Measurements from ENCODE around the gene C20orf204. TPM values are rescaled to one million over a fixed set of nuclear protein-coding genes. Genes with fewer than 3 reads are reported as not detected.

The C20orf204 gene
- total and polyA plus RNA-seq, 10 of the 15 experiments (the other 5 are each of a cell fraction or from before 2014, with no cell fraction given), result 0.24 to 56.0 (median 12.4) TPM

GRCh38 chr20:64074963-64075362 lies 39.0 kb downstream of the C20orf204 start (continued):
- TF ChIP-seq MYC (IDR thresholded peaks at IDR 0.05; ENCODE audit: insufficient read depth, insufficient read length, insufficient replicate concordance, low read length, severe bottlenecking) (no peak), MLLT1 (IDR thresholded peaks at IDR 0.05) (peak; percentile 45; the same call in 1 of the 2 replicates), GATAD2B (conservative IDR thresholded peaks at IDR 0.05; ENCODE audit: low read depth) (peak; percentile 64; the same call in 1 of the 2 replicates), TCF12 (IDR thresholded peaks at IDR 0.05; ENCODE audit: low read depth, low read length) (no peak), TAF1 (IDR thresholded peaks at IDR 0.05; ENCODE audit: borderline replicate concordance, low read depth, low read length) (no peak), NFYB (IDR thresholded peaks at IDR 0.05; ENCODE audit: insufficient read depth, low read depth, low read length) (no peak)

- H4K20me1 ChIP-seq (ENCODE audit: control insufficient read depth, insufficient read depth), result no peaks in the 10 kb centered on the region
- intact Hi-C loops (cut with micrococcal nuclease; ENCODE audit: unreplicated experiment), result no loop called here
- in situ Hi-C loops (cut with MboI), result no loop called here
- no peak overlapping the region for H3K27ac ChIP-seq (ENCODE audit: control insufficient read depth, insufficient read depth)
- no peak overlapping the region for H2AFZ ChIP-seq (ENCODE audit: control insufficient read depth, low read depth, low read length)
- BruUV-seq (replicated peaks), result TSS peak; percentile 26
- H3K4me2 ChIP-seq (ENCODE audit: control insufficient read depth, insufficient read depth), result no peak overlapping the region
- RAD21 ChIA-PET (ENCODE audit: unreplicated experiment), result interaction anchor here (0.6 to 1.8 kb wide), 3 partner anchors 26 to 63 kb away, joined by 4 to 5 read pairs (median 4); no protein-coding TSS in a partner anchor
- DNase-seq (ENCODE audit: low read depth, low spot score), result no peak
- WGBS (ENCODE audit: insufficient coverage, insufficient replicate concordance, low lambda C conversion rate, missing lambda C conversion rate), result 78% methylated on average over 8 of the region's 12 CpGs
- POLR2A ChIA-PET, result interaction anchor here (1.2 to 2.5 kb wide), 3 partner anchors 11 to 37 kb away, joined by 3 to 10 read pairs (median 4); no protein-coding TSS in a partner anchor
- no peak overlapping the region for H3K9ac ChIP-seq (ENCODE audit: control insufficient read depth, insufficient read depth, low read length)
- peaks cover 3 to 22% of the 10 kb centered on the region in 2 experiments for H3K36me3 ChIP-seq (ENCODE audit: control insufficient read depth in 2 of 2, insufficient read depth in 2 of 2, low read length in 1 of 2)
- H3K27me3 ChIP-seq (replicated peaks in 1 of 2; ENCODE audit: control insufficient read depth in 2 of 2, insufficient read depth in 2 of 2, low read length in 1 of 2), result no peaks in the 10 kb centered on the region
- SMC1A ChIA-PET (ENCODE audit: uncharacterized antibody, unreplicated experiment), result interaction anchor here (2.8 kb wide), 1 partner anchor 9 kb away, joined by 10 read pairs; no protein-coding TSS in a partner anchor
- no peak overlapping the region for H3K4me3 ChIP-seq
- no peak for FAIRE-seq
- H3K9me3 ChIP-seq (replicated peaks; ENCODE audit: control insufficient read depth, insufficient read depth, low read length), result no peaks in the 10 kb centered on the region
- ATAC-seq, result no peak
- H3K79me2 ChIP-seq (ENCODE audit: control insufficient read depth, insufficient read depth, low read length), result peaks cover 30% of the 10 kb centered on the region
- H3K4me1 ChIP-seq (ENCODE audit: control insufficient read depth, insufficient read depth, low read length), result peaks cover 18% of the 10 kb centered on the region; the same call in 1 of the 2 replicates
- CTCF ChIA-PET, result no interaction called here
- TF ChIP-seq, protein P1, sequence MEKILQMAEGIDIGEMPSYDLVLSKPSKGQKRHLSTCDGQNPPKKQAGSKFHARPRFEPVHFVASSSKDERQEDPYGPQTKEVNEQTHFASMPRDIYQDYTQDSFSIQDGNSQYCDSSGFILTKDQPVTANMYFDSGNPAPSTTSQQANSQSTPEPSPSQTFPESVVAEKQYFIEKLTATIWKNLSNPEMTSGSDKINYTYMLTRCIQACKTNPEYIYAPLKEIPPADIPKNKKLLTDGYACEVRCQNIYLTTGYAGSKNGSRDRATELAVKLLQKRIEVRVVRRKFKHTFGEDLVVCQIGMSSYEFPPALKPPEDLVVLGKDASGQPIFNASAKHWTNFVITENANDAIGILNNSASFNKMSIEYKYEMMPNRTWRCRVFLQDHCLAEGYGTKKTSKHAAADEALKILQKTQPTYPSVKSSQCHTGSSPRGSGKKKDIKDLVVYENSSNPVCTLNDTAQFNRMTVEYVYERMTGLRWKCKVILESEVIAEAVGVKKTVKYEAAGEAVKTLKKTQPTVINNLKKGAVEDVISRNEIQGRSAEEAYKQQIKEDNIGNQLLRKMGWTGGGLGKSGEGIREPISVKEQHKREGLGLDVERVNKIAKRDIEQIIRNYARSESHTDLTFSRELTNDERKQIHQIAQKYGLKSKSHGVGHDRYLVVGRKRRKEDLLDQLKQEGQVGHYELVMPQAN (conservative IDR thresholded peaks at IDR 0.05), result no peak
- TF ChIP-seq RCOR1 (conservative IDR thresholded peaks at IDR 0.05; ENCODE audit: low read depth, low read length) (no peak), MYB (IDR thresholded peaks at IDR 0.05; ENCODE audit: borderline replicate concordance, low read depth, low read length) (no peak), CBX5 (IDR thresholded peaks at IDR 0.05; ENCODE audit: low read depth) (no peak), LARP7 (IDR thresholded peaks at IDR 0.05) (no peak), MLLT1 (IDR thresholded peaks at IDR 0.05) (no peak), GABPA (IDR thresholded peaks at IDR 0.05; ENCODE audit: low read depth) (no peak), ZNF217 (IDR thresholded peaks at IDR 0.05) (no peak), ETV6 (conservative IDR thresholded peaks at IDR 0.05 in 1 of 2, IDR thresholded peaks at IDR 0.05 in 1 of 2; ENCODE audit: borderline replicate concordance in 1 of 2, low read depth in 1 of 2) (no peak), NFXL1 (IDR thresholded peaks at IDR 0.05; ENCODE audit: borderline replicate concordance) (no peak)
- TF ChIP-seq, protein P2, sequence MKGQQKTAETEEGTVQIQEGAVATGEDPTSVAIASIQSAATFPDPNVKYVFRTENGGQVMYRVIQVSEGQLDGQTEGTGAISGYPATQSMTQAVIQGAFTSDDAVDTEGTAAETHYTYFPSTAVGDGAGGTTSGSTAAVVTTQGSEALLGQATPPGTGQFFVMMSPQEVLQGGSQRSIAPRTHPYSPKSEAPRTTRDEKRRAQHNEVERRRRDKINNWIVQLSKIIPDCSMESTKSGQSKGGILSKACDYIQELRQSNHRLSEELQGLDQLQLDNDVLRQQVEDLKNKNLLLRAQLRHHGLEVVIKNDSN (IDR thresholded peaks at IDR 0.05; ENCODE audit: borderline replicate concordance, extremely low read length, insufficient read depth, low read depth, low read length), result no peak
Observed at GRCh38 chr20:64075556-64075955, 39.6 kb downstream of the C20orf204 start.

Data from GM12878 (cell line).